Stomach (tissue), 4 donors: ENCODE measurements around the gene CDV3.

Source experiments
- CTCF ChIP-seq, 7 experiments: fragments of 450-650 bp in 4 of 7; fragments of 200-600 bp in 3 of 7; sonication (generic) in 3 of 7; IDR thresholded peaks; one replicate each; pipeline ENCODE4 v1.5.1; 2016 to 2019; ENCODE audit warnings: antibody characterized with exemption in 7 of 7, control low read depth in 2 of 7, mild to moderate bottlenecking in 1 of 7
- POLR2A ChIP-seq, 4 donors: fragments of 450-650 bp; IDR thresholded peaks; one replicate each; pipeline ENCODE4 v1.6.1; 2016; ENCODE audit warnings: antibody characterized with exemption in 4 of 4, control low read depth in 2 of 4, mild to moderate bottlenecking in 1 of 4, moderate library complexity in 1 of 4
- POLR2AphosphoS5 ChIP-seq, 3 donors: sonication (generic); formaldehyde crosslinking; IDR thresholded peaks; one replicate each; pipeline ENCODE4 v1.6.1; 2016; ENCODE audit warnings: antibody characterized with exemption in 3 of 3

- no peak for TF ChIP-seq CTCF (IDR thresholded peaks at IDR 0.05)
- no peak for TF ChIP-seq POLR2A (IDR thresholded peaks at IDR 0.05)
- no peak for TF ChIP-seq POLR2AphosphoS5 (IDR thresholded peaks at IDR 0.05)
Observed at GRCh38 chr3:133629146-133629545, 55.7 kb downstream of the CDV3 start.
